GM12878 (cell line): ENCODE data around the gene TRIM7. TPM values are rescaled to one million over a fixed set of nuclear protein-coding genes. Genes with fewer than 3 reads are reported as not detected.

Source experiments
- EED ChIP-seq: sonication (generic); IDR thresholded peaks from 2 replicates; pipeline ENCODE4 v1.6.1; 2016; ENCODE audit warnings: antibody characterized with exemption, low read depth
- FOXK2 ChIP-seq: fragments of 450-650 bp; IDR thresholded peaks from 2 replicates; pipeline ENCODE4 v1.6.1; 2017; ENCODE audit warnings: mild to moderate bottlenecking, moderate library complexity
- IKZF1 ChIP-seq: fragments of 450-650 bp; conservative IDR thresholded peaks from 2 replicates; pipeline ENCODE4 v1.6.1; 2017; ENCODE audit warnings: antibody characterized with exemption, mild to moderate bottlenecking
- IKZF2 ChIP-seq, 2 experiments: fragments of 450-650 bp; IDR thresholded peaks; 2 replicates each; pipeline ENCODE4 v1.6.1; 2017; ENCODE audit warnings: mild to moderate bottlenecking in 2 of 2, moderate library complexity in 2 of 2
- JUNB ChIP-seq: IDR thresholded peaks from 2 replicates; pipeline ENCODE4 v1.6.1; 2016; ENCODE audit warnings: antibody characterized with exemption, mild to moderate bottlenecking
- KLF5 ChIP-seq: fragments of 450-650 bp; IDR thresholded peaks from 2 replicates; pipeline ENCODE4 v1.6.1; 2014; ENCODE audit warnings: mild to moderate bottlenecking; ENCODE audit not compliant: partially characterized antibody
- POLR2A ChIP-seq: IDR thresholded peaks from 2 replicates; pipeline ENCODE4 v1.6.1; 2011; ENCODE audit warnings: low read depth, mild to moderate bottlenecking, low read length
- RCOR1 ChIP-seq: conservative IDR thresholded peaks from 2 replicates; pipeline ENCODE4 v1.6.1; 2012; ENCODE audit warnings: low read depth, low read length, improper control_type of control experiment
- SPI1 ChIP-seq: IDR thresholded peaks from 2 replicates; pipeline ENCODE4 v1.6.1; 2011; ENCODE audit warnings: low read depth, mild to moderate bottlenecking, low read length, moderate library complexity, borderline replicate concordance; ENCODE audit not compliant: insufficient read depth
- polyA plus RNA-seq, 11 experiments: library from polyadenylated mRNA; depleted of rRNA in 4 of 11; unstranded in 6 of 11; stranded (reverse) in 5 of 11; fragments of >200 nt; fragmentation: Nextera tagmentation in 4 of 11; fragmentation: Illumina TruSeq in 1 of 11; extraction: Ambion mirVana in 4 of 11; extraction: Trizol in 1 of 11; gene quantifications; 1 replicate in 1 of 11; 2 replicates in 10 of 11; pipeline versions ENCODE4 v1.2.1 to v1.2.3, GENCODE V29; 2011 to 2016; ENCODE audit warnings: inconsistent platforms in 2 of 11, missing spikeins in 2 of 11, low read depth in 1 of 11
- total RNA-seq, 4 experiments: library from RNA; depleted of rRNA in 3 of 4; stranded (reverse); fragments of >200 nt in 3 of 4; fragmentation: Illumina TruSeq in 1 of 4; extraction: Trizol in 1 of 4; gene quantifications; 2 replicates each; pipeline versions ENCODE4 v1.2.1 to v1.2.3, GENCODE V29; 2013 to 2021
- TF ChIP-seq, protein P1 (sequence below): fragments of 450-650 bp; IDR thresholded peaks from 2 replicates; pipeline ENCODE4 v1.6.1; 2017; ENCODE audit warnings: mild to moderate bottlenecking, moderate library complexity

TRIM7 gene
- total and polyA plus RNA-seq, 10 of the 15 experiments (the other 5 are each of a cell fraction or from before 2014, with no cell fraction given) = 0.02 to 1.6 (median 0.41) TPM

DNA sequence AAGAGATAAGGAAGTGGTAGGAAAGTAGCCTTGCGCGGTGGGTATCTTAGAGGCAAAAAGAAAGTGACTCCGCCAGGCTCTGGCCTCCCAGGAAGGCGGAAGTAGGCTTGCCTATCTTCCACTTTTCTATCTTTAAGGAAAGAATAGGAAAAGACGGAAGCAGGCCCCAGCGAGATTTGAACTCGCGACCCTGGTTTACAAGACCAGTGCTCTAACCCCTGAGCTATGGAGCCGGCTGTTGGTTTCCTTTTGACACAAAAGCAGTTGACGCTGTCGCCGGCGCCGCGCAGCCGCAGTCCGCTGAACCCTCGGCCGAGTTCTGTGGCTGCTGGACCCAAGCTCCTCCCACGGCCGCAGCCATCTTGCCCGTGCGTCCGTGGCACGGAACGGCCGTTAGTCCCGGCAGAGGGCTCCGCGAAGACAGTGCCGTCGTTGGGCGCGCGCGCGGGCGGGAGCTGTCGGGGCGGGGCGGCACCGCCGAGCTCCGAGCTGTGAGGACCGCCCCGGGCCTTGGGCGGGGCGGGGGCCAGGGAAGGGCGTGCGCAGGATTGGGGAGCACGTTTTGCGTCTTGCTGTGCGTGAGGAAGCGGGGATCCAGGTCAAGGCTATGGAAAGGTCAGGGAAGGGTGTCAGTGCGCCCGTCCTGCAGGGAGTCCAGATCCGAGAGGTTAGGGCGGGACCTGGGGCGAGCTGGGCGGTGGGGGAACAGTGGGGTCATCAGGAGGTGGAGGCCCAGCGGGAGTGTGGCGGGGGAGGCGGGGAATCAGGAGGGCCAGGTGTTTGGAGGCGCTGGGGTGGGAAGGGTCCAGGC lies 13.3 kb downstream of the TRIM7 start (continued):
- TF ChIP-seq IKZF2 (IDR thresholded peaks at IDR 0.05) = peak; percentile 81
- TF ChIP-seq KLF5 = peak; percentile 91
- peak; percentile 95 for TF ChIP-seq IKZF1
- TF ChIP-seq, protein P1, sequence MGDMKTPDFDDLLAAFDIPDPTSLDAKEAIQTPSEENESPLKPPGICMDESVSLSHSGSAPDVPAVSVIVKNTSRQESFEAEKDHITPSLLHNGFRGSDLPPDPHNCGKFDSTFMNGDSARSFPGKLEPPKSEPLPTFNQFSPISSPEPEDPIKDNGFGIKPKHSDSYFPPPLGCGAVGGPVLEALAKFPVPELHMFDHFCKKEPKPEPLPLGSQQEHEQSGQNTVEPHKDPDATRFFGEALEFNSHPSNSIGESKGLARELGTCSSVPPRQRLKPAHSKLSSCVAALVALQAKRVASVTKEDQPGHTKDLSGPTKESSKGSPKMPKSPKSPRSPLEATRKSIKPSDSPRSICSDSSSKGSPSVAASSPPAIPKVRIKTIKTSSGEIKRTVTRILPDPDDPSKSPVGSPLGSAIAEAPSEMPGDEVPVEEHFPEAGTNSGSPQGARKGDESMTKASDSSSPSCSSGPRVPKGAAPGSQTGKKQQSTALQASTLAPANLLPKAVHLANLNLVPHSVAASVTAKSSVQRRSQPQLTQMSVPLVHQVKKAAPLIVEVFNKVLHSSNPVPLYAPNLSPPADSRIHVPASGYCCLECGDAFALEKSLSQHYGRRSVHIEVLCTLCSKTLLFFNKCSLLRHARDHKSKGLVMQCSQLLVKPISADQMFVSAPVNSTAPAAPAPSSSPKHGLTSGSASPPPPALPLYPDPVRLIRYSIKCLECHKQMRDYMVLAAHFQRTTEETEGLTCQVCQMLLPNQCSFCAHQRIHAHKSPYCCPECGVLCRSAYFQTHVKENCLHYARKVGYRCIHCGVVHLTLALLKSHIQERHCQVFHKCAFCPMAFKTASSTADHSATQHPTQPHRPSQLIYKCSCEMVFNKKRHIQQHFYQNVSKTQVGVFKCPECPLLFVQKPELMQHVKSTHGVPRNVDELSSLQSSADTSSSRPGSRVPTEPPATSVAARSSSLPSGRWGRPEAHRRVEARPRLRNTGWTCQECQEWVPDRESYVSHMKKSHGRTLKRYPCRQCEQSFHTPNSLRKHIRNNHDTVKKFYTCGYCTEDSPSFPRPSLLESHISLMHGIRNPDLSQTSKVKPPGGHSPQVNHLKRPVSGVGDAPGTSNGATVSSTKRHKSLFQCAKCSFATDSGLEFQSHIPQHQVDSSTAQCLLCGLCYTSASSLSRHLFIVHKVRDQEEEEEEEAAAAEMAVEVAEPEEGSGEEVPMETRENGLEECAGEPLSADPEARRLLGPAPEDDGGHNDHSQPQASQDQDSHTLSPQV = peak; percentile 48; the same call in 1 of the 2 replicates
- peak; percentile 82; the same call in 1 of the 2 replicates for TF ChIP-seq RCOR1
- no peak; the same call in 1 of the 2 replicates for TF ChIP-seq JUNB
- peak; percentile 48; the same call in 1 of the 2 replicates for TF ChIP-seq EED
- peak; percentile 36; the same call in 1 of the 2 replicates for TF ChIP-seq SPI1
- peak; percentile 61 for TF ChIP-seq FOXK2
- TF ChIP-seq POLR2A = peak; percentile 91
